PC-9 (cell line): ENCODE measurements around the gene HDAC2.

Experiments
- EZH2 ChIP-seq: fragments of 200-600 bp; sonication (generic); IDR thresholded peaks from 2 replicates; pipeline ENCODE4 v1.8.0; 2017; ENCODE audit warnings: antibody characterized with exemption, low read depth
- TF ChIP-seq, protein P1 (sequence below): fragments of 200-600 bp; sonication (generic); conservative IDR thresholded peaks from 2 replicates; pipeline ENCODE4 v1.6.1; 2017; ENCODE audit warnings: mixed run types, antibody characterized with exemption, mild to moderate bottlenecking, moderate library complexity

- TF ChIP-seq, protein P1, sequence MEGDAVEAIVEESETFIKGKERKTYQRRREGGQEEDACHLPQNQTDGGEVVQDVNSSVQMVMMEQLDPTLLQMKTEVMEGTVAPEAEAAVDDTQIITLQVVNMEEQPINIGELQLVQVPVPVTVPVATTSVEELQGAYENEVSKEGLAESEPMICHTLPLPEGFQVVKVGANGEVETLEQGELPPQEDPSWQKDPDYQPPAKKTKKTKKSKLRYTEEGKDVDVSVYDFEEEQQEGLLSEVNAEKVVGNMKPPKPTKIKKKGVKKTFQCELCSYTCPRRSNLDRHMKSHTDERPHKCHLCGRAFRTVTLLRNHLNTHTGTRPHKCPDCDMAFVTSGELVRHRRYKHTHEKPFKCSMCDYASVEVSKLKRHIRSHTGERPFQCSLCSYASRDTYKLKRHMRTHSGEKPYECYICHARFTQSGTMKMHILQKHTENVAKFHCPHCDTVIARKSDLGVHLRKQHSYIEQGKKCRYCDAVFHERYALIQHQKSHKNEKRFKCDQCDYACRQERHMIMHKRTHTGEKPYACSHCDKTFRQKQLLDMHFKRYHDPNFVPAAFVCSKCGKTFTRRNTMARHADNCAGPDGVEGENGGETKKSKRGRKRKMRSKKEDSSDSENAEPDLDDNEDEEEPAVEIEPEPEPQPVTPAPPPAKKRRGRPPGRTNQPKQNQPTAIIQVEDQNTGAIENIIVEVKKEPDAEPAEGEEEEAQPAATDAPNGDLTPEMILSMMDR = no peak
- no peak for TF ChIP-seq EZH2
Measured at GRCh38 chr6:113893451-113893850, 77.5 kb downstream of the HDAC2 start.
